Measurements from ENCODE around the gene RXRA.

Gene RXRA

GRCh38 chr9:134355561-134356279 lies 29.5 kb downstream of the RXRA start:
- Histone ChIP-seq H3K27ac (no peak overlapping the region), H3K36me3 (no peaks in the 10 kb centered on the region), H3K9me3 (ENCODE audit: severe bottlenecking) (no peaks in the 10 kb centered on the region), H3K4me3 (ENCODE audit: low read depth, low read length) (no peak overlapping the region), H3K27me3 (ENCODE audit: insufficient read depth, low read depth, severe bottlenecking) (no peaks in the 10 kb centered on the region)
- DNase-seq: no peak
- TF ChIP-seq CTCF (IDR thresholded peaks at IDR 0.05; ENCODE audit: low read depth, low read length): no peak

- Histone ChIP-seq H3K27ac (no peak overlapping the region), H3K27me3 (ENCODE audit: insufficient read depth, low read depth, severe bottlenecking) (no peaks in the 10 kb centered on the region), H3K9me3 (ENCODE audit: severe bottlenecking) (no peaks in the 10 kb centered on the region), H3K4me3 (ENCODE audit: low read depth, low read length) (no peak overlapping the region), H3K36me3 (no peaks in the 10 kb centered on the region)
- no peak for TF ChIP-seq CTCF (IDR thresholded peaks at IDR 0.05; ENCODE audit: low read depth, low read length)
- no peak for DNase-seq
Measured at GRCh38 chr9:134356496-134357470, 30.5 kb downstream of the RXRA start.

- no peak overlapping the region for H3K4me3 ChIP-seq (ENCODE audit: low read depth, low read length)
- TF ChIP-seq CTCF (IDR thresholded peaks at IDR 0.05; ENCODE audit: low read depth, low read length): no peak
- no peak for DNase-seq
- no peaks in the 10 kb centered on the region for H3K36me3 ChIP-seq
- H3K9me3 ChIP-seq (ENCODE audit: severe bottlenecking): no peaks in the 10 kb centered on the region
- no peaks in the 10 kb centered on the region for H3K27me3 ChIP-seq (ENCODE audit: insufficient read depth, low read depth, severe bottlenecking)
- H3K27ac ChIP-seq: no peak overlapping the region
Measured at GRCh38 chr9:134357631-134358025, 31.4 kb downstream of the RXRA start.

GRCh38 chr9:134358026-134358661 lies 31.9 kb downstream of the RXRA start:
- no peak overlapping the region for H3K27ac ChIP-seq

More at GRCh38 chr9:134358026-134358661, 31.9 kb downstream of the RXRA start:
- no peaks in the 10 kb centered on the region for H3K36me3 ChIP-seq
- H3K27me3 ChIP-seq (ENCODE audit: insufficient read depth, low read depth, severe bottlenecking): no peaks in the 10 kb centered on the region
- no peaks in the 10 kb centered on the region for H3K9me3 ChIP-seq (ENCODE audit: severe bottlenecking)
- no peak for DNase-seq
- H3K4me3 ChIP-seq (ENCODE audit: low read depth, low read length): no peak overlapping the region
- TF ChIP-seq CTCF (IDR thresholded peaks at IDR 0.05; ENCODE audit: low read depth, low read length): no peak

All from WERI-Rb-1 (cell line).